NCI-H1105 treated with DMSO at 0.1 percent for 48 hours (cell line): ENCODE data around the gene TSC22D1.

ENCODE experiments used
- DNase-seq: peaks from one replicate; lab custom pipeline; 2025; lab: John Stamatoyannopoulos, UW

Gene TSC22D1

DNA sequence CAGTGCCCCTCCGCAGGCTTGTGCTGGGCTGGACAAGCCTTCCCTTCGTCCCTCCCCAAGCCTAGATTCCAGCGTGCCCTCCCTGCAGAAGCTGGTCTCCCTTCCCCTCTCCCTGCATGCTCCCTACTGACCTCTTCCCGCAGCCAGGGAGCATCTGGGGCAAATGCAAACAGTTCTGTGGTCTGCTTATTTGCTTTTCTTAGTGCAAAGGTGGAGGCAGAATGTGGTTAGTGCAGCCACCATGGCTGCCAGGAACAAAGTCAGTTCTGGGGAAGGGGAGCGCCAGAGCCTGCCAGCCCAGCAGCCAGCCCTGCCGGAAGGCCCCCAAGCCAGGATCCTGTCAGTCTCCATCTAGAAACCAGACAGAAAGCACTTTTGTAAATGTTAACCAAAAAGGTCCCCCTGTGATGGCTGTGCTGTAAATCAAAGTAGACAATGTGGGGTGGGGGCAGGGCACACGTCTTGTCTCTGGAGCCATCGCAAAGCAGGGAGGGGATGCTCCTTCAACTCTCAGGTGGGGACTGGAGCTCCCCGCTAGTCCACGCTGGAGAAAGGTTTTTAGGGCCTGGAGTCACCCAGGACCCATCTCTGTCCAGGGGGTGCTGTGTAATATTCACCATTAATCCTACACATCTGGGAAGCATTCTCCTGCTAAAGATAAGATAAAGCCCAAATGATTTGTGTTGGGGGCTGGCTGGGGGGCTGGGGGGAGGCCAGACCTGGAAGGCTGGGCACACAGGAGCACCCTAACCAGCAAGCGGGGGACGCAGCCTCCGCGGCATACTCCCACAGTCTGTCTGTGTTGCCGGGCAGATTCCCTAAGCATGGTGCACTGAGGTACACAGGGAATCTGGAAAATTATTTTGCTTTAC, 171.6 kb downstream of the TSC22D1 start:
- DNase-seq: no peak

DNA sequence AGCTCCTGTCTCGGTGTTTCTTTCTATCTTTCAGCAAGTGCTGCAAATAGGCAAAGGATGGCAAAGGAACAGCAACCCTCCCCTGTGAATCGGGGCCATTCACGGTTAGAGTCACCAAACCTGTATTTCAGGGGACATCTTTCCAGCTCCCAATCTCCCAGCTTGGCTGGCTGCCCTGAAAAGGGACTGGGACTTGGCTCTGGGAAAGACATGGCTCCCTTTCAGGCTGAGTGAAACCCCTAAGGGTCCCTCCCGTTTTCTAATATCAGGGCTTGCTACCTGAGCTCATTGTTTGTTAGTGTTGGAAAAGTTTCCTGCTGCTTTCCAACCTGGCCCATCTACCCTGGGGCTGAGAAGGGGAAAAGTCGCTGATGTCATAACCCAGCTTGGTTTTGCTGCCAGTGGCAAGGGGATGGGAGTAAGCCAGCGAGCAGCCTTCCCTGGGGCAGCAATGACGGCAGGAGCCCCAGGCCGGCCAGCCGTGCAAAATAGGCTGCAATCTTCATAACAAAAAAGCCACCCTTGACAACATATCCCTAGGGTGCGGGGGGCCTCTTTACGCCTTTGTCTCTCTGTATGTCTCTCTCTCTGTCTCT, 172.6 kb downstream of the TSC22D1 start:
- DNase-seq: peak; percentile 49

DNA sequence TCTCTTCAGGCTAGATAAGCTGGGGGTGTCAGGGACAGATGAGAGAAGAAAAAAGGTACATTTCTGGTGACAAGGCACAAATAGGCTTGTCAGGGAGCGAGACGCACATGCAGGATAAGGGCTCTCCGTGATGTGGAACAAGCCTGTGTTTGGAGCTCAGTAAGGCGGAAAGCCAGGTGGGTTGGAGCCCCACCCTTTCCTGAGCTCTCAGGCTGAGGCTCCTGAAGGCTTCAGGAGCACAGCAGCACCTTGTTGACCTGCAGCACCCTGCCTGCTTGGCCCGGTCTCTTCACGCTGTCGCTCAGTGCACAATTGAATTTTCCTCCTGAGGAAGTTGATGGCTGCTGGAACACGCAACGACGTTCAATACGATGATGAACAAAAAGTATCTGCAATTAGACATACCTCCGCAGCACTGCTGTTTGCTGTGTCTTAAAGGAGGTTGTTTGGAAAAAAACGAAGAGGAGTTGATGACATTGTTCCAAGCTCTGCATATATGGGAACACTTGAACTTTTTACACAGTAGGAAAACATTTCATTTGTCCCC, 173.2 kb downstream of the TSC22D1 start:
- DNase-seq: peak; percentile 33

DNA sequence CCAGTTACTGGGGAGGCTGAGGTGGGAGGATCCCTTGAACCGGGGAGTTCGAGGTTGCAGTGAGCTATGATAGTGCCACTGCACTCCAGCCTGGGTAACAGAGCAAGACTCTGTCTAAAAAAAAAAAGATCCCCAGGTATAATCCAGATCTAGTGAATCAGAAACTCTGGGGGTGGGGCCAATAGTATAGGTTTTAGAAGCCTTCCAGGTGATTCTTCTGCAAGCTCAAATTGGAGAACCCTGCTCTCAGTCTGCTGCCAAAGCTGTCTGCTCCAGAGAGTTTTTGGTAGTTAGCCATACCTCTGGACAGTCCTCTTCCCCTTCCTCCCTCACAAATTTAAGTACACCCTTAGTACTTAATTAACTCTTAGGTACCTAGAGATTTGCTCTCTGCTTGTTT, 174.6 kb downstream of the TSC22D1 start:
- DNase-seq: no peak

DNA sequence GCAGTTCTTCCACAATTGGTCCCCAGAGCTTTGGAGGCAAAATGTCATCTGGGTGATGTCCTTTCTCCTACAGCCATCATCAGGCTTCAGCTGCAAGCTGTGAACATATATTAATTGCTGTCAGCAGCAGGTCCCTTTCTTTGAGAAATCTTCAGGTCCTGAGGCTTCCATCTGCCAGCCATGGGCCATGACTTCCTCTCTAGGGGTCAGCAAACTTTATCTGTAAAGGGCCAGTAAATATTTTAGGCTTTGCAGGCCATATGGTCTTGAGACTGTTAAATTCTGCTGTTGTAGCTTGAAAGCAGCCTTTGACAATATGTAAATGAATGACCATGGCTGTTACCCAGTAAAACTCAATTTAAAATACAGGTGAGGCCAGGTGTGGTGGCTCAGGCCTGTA, 175.4 kb downstream of the TSC22D1 start:
- DNase-seq: no peak

DNA sequence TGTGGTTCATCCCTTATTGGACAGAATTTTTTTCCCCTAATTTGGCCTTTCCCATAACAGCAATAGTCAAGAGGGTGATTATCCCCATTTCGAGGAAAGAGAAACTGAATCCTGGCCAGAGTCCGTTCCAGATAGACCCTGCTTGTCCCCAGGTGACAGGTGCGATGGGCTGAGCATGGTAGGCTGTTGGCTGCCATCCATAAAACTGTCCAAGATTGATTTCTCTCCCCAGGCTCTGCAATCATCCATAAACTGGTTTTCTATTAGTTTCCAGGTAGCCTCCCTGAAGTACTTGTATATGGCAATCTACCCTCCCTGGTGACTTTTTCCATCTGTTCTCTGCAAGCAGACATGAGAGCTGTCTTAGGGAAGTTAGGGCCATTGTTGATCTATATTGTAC, 177.1 kb downstream of the TSC22D1 start:
- DNase-seq: peak; percentile 87

DNA sequence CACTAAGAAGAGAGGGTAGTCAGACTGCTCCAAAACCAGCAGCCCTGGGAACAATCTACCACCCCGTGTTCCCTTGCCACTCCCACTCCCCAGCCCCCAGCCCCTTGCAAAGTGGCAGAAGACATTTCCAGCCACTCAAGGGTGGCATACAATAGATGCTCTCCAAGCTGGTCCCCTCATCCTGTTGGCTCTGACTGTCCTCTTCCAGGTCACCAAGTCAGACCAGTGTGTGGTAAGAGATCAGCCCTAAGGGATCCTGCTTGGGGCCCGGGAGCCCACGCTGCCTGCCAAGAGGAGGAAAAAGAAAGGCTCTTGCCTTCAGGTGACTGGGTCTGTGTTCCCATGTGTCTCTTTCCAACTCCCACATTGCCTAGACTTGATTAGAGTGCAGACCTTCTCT, 177.5 kb downstream of the TSC22D1 start:
- DNase-seq: no peak

DNA sequence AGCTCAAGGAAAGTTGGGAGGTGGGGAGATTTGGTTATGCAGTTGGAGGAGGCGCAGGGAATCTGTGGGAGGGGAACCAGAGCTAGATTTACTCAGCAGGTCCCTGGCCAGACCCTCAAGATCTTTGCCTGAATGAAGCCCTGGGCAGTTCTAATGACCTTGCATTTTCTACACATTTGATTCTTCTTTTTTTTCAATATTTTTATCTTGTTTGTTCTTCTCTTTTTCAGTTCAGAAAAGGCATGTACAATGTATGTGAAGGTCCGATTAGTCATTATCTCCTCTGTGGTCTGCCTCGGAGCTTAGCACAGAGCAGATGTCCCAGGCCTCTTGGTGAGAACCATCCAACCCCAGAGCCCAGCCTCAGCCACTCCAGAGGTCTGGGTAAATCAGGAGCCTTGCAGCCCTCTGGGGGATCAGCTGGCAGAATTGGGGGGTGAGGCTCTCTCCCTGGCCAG, 178.3 kb downstream of the TSC22D1 start:
- DNase-seq: no peak

DNA sequence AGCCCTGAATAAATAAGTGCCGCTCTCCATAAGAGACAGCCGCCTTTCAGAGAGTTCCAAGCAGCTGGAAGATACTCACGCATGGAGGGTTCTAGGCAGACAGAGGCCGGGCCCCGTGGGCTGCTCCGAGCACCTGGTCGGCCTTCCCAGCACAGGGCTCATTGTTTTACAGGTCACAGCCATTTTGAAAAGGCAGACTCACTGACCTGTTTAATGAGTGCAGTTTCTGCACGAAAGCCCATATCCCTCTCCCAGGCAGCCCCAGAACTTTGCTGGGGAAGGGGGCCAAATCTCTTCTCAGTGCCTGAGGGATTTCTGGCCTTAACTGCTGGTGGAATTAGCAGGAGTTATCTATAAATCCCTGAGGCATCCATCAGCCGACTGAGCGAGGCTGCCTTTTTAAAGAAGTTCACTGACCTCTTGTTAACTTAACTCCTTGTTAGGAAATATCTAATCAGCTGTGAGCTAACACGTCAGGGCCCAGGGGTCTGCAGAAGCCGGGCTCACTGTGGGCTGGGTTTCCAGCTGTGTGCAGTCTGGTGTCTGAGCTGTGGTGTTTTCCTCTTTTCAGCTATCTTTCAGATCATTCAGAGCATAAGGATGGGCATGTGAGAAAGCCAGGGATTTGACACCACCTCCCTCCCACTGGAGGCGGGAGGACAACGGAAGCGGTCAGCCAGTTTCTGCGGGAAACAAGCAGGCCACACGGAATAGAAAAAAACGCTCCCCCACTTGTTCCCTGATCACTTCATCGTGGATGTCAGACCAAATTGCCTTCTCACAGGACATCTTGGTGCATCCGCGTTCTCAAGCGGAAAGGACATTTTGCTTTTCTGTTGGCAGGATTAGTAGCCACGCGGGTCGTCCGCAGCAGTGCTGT, 179.2 kb downstream of the TSC22D1 start:
- no peak for DNase-seq

DNA sequence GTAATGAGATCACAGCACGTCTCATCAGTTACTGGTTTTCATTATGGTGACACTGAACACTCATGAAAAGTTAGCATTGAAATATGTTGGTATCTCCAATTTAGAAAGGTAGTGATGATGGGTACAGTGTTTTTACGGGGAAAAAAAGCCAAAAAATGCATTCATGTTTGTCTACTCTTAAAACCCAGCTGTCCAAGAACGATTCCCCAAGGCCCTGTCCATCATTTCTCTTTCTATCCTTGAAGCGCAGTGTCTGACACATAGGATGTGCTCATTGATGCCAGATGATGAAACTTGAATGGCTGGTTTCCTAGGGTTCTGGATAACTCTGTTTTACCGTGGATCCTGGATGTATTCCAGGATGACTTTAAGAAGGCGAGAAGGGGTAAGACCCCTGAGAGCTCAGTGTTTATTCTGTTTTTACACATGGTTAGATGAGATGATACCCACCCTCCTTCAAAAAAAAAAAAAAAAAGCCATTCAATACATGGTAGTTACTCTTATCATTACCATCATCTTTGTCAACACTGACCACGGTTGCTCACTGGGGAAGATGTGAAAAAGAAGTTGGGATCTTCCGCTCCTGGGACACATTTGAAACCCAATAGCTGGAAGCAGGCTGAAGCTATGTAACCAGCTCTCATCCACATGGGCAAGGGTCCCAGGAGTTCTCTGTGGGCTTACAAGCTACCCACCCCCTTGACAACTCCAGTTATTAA, 180.0 kb downstream of the TSC22D1 start:
- DNase-seq: no peak

DNA sequence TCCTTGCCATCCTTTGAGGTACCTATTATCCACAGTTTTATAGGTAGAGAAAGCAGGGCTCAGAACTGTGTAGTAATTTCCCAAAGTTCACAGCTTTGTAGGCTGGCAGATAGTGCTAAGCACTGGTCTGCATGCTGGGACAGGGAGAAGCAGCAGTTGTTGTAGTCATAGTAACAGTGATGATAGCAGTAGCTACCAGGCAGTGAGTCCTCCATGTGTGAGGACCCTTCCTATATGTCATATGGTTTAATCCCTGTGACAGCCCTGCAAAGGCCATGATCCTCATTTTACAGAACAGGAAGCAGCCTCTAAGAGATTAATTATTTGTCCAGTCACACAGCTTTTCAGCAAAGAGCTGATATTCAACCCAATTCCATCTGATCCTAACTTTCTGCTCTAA, 181.5 kb downstream of the TSC22D1 start:
- DNase-seq: no peak

DNA sequence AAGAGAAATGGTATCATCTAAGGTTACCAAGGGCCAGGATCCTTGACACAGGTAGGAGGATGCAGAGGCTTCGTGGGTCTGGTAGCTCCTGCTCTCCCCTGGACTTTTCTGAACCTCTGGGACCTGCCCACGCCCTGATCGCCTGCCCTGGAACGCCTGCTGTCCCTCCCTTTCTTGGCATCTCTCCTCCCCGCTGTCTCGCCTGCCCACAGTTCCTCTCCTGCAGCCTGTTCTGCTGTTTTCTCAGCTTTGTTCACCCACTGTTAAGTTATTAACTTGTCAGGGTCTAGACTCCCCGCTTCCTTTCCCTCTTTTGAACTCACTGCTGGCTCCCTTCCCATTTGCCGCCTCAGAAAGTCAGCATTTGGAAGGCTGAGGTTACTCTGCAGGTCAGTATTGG, 182.7 kb downstream of the TSC22D1 start:
- DNase-seq: no peak

DNA sequence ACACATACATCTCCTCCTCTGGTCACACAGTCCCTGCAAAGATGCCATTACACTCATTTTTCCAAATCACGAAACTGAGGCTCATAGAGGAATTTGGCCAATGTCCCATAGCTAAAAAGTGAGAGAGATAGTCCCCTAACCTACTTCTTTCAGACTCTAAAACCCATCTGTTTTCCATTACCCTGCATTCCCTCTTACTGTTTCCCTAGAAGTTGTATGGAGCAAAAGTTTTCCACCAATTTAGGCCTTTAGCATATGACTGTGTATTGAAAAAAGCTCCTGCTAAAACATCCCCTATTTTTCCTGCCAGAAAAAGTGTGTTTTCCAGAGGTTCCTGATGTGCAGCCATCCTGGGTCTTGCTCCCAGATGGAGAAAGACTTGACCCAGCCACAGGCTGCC, 186.3 kb downstream of the TSC22D1 start:
- DNase-seq: no peak

DNA sequence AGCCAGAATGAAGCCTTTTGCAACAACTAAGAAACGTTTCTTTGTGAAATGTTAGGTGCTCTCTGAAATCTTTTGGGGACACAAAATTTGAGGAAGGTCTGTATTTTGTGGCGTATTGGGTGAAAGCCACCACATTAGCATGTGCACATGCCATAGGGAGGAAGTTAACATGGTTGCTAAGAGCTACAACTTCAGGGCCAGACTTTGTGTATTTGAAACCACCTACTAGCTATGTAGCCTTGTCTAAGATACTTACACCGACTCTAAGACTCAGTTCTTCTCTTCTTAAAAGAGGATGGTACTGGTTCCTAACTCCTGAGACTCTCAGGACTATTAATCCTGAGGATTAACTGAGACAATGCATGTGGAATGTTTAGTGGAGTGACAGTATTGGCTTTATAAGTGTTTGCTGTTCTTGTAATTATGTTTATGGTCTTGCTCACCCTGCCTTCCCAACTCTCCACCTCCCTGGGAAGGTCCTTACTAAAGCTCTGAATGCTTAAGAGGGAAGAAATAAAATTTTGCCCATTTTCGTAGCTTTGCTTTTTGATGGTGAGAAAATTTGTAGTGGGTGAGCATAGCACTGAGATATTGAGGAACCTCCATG, 187.0 kb downstream of the TSC22D1 start:
- no peak for DNase-seq

DNA sequence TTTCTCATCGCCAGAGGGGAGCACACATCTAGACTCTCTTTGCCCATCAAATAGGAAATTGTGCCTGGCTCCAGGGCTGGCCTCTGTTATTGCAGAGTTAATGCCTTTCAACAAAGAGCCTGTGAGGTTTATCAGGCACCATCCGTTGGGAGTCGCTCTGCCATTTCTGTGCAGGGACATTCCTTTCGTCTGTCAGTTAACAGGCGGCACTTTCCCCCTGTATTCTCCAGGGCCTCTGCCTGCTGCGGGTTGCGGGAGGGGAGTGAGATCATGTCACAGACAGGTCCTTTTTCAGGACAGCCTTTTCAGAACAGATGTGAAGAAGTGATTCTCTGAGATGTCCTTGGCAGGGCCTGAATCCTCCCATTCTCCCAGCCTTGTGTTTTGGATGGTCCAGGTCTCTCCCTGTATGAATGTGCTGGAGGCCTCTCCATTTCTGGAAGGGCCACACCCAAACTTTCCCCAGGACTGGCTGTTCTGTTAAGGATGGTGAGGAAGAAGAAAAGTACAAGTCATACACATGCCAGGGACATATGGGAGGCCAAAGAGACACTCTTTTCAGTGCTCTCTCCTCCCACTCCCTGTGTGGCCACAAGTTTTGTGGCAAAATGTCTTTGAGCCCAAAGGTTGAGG, 187.6 kb downstream of the TSC22D1 start:
- no peak for DNase-seq

DNA sequence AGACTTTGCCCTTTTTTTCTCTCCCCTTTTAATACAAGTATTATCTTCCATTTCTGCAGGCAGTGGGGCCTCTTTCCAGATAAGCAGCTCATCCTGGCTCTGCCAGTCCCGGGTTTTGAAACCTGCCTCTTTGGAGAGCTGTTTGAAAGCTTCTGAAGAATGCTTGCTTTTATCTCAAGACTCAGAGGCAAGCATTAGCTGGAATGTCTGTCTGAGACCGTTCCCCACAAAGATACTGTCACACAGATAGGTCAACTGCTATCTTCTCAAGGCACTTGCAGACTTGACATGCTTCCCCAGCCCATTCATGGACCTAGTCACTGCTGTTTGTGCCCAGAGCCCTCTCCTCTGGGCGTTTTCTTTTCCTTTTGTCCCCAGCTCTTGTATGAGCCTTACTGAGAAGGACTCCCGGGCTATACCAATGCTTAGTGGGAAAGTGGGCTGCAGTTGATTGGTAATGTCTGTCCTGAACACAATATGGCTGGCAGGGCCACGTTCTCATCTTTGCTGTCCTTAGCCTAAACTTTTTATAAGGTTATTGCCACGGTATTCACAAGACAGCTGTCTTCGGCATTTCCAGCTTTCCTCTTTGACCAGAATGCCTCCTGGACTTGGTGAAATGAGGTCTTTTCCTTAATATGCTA, 189.1 kb downstream of the TSC22D1 start:
- no peak for DNase-seq

DNA sequence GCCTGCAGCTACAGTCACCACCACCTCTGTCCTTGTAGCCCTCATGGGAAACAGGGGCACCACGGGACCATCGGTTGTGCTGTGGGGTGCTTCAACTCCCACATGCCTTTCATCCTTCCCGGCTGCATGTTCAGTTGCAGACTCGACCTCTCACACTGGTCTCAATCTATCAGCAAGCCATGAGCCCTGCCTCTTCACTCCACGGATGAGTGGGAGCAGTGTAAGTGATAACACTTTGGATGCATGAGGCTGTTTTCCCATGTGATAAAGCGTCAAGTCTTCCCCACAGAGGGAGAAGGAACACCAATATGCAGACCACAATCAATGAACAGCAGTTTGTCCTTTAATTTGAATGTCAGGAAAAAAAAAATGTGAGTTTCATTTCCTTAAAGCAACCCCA, 190.3 kb downstream of the TSC22D1 start:
- DNase-seq: no peak

DNA sequence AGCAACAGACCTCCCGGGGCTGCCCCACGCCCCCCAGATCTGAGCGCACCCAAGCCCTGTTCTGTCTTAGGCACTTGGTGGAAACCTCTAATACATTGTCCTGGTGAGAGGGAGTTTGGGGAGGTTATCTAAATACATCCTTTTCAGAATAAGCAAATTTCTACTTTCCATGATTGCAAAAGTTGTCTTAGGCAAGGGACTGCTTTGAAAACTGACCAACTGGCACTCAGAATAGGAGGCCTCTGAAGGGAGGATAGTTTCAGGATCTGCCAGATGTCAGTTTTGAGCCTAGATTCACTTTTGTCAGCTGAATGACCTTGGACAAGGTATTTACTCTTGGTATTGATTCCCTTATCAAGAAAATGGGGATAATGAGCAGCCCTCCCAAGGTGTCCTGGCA, 190.7 kb downstream of the TSC22D1 start:
- DNase-seq: no peak

DNA sequence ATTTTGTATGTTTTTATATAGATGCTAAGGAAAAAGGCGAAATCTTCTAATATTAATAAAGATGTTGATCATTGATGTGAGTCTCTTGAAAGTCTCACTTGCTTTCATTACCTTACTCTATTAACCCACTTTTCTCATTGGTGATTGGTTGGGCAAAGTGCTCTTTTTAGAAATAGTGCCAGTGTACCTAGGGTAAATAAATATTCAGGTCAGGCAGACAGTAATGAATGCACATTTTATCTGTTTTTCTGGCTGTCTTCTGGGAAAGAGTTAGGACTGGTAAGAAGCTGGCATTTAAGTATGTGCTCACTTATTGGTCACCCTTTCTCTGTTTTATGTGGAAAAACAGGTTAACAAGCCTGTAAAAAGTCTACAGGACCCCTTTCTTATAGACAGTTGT, 191.4 kb downstream of the TSC22D1 start:
- DNase-seq: no peak

DNA sequence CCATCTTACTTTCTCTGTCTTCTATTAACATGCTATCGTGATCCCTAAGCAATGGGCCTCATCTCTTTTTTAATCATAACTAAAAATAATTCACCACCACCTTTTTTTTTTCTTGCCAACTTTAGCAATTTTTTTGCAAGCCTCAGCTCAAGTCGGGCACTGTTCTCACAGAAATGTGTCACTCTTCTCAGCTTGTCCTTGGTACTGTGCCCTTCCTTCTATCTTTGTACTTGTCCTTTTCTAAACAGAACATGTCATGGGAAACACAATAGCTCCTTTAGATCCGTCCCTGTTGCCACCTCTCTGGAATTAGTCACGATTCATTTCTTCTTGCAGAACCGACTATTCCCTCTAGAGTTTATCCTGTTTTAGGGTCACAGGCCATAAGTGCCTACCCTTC, 192.2 kb downstream of the TSC22D1 start:
- DNase-seq: no peak
